Stimulated activated CD4-positive, alpha-beta T cell treated with anti-CD3 and anti-CD28 coated beads, Interleukin-1b, Interleukin-23, amount 100 ng/mL, for 4 hours (primary cell): ENCODE measurements around the gene ADGRA3.

Experiments used
- DNase-seq, 2 donors: peaks; one replicate each; pipeline ENCODE4 v3.0.0-alpha.2; 2020; ENCODE audit warnings: low read depth in 2 of 2

The ADGRA3 gene

GRCh38 chr4:22372986-22373385 is 142.9 kb downstream of the ADGRA3 start:
- DNase-seq: no peak

GRCh38 chr4:22369901-22370562 is 145.8 kb downstream of the ADGRA3 start:
- DNase-seq: no peak

GRCh38 chr4:22363787-22364186 is 152.1 kb downstream of the ADGRA3 start:
- no peak for DNase-seq

DNA sequence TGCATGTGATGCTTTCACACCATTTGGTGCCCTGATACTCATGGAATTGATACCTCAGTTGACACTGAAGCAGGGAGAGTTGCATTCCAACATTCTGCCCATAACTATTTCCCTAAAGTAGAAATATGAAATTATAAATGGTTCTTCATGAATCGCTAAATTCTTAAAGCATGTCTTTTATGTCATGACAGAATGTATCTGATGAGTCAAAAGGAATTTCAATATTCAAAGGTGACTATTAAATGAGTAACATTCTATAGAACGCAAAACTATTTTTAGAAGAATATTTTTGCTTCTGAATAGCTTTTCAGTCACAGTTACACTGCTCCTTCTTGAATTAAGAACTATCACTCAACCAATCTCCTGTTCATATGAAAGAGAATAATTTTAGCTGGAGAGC is 152.8 kb downstream of the ADGRA3 start:
- no peak for DNase-seq

DNA sequence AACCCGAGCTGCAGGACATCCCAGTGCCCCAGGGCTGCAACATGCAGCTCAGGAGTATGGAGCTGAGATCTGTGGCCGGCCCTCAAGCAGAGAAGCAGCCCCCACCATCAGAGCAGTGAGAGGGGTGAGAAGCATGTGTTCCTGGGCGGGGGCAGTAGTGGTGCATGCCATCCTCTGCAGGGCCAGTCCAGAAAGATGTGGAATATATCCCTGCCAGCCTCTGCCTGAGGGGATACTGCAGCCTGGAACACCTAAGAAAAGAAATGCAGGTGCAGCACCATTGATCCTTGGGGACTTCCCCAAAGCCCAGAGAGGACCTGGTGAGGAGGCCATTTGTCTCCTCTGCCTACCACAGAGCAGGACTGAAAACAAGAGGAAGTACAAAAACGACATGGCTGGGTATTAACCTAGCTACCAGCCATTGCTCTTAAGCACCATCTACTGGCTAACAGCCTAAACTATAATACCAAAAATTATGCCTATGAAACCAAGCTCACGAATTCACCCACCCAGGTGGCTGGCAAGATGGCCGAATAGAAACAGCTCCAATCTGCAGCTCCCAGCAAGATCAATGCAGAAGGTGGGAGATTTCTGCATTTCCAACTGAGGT is 158.8 kb downstream of the ADGRA3 start:
- DNase-seq: no peak

DNA sequence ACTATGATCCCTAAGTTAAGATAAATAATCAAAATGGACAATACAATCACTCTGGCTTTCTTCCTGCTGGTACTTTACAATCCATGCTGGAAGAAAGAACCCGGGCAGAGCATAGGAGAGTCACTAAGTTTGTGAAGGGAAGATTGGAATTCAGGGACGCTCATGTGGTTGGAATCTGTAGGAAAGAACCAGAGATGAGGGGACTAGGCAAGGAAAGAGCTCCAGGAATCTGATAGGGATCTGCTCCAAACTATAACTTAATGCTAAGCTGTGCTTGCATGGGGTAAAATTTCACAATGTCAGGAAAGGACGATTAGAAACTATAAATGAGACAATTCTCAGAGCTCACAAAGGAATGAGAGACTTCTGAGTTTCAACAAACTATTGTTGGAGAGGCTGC is 167.5 kb downstream of the ADGRA3 start:
- DNase-seq: no peak

DNA sequence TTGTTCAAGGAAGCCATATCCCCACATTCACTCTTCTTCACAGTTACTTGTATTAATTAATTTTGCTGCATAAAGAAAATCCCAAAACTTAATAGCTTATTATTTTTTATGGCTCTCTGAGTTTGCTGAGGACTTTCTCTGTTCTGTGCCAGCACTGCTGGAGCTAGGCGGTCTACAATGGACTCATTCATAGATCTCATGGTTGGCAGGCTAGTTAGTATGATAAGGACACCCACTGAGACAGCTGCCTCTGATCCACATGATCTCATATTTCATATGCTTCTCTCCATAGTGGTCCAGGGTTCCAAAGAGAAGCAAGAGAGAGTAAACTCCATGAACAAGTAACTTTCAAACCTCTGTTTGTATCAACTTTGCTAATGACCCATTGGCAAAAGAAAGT is 170.2 kb downstream of the ADGRA3 start:
- no peak for DNase-seq

- no peak for DNase-seq
Observed at GRCh38 chr4:22345055-22345454, 170.8 kb downstream of the ADGRA3 start.

DNA sequence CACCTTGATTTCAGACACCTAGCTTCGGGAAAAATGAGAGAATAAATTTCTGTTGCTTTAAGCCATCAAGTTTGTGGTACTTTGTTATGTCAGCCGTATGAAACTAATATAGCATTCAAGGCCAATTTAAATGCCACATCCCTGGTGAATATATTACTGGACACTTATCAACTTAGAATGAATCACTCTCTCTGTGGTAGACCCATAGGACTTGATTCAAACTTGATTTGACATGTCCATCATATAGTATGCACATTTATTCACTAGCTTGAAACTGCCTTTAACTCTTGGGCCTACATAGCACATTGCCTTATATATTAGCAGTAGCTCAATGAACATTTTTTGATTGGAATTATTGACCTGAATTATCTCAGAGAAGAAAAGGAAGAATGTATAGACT is 172.3 kb downstream of the ADGRA3 start:
- no peak for DNase-seq

GRCh38 chr4:22339491-22339890 is 176.4 kb downstream of the ADGRA3 start:
- DNase-seq: no peak

DNA sequence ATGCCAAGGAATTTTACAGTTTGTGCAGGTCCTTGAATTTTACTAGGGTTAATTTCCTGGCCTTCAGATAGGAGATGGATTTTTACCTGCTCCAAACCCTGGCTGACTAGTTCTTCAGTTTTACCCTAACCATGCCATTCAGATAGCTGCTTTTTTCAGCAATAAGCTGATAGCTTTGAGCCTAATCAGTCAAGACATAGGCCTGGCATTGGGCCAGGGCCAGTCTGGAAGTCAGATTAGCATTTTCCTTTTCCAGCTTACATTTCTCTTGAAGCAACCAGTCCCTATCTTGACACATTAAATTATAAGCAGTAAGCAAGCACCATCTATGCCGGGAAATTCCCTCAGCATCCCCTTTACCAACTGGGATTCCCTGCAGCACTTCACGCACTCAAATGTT is 177.1 kb downstream of the ADGRA3 start:
- no peak for DNase-seq
